Measurements from ENCODE around the gene FBXO39. TPM values are rescaled to one million over a fixed set of nuclear protein-coding genes. Genes with fewer than 3 reads are reported as not detected.

FBXO39 gene
- total RNA-seq, 1 experiment from 2014 or later, result not detected

GRCh38 chr17:6830383-6830986 is 54.5 kb downstream of the FBXO39 start:
- intact Hi-C loops (cut with micrococcal nuclease; ENCODE audit: unreplicated experiment), result loop anchor here (10.0 kb wide), 1 partner anchor 166 kb away; no protein-coding TSS in a partner anchor
- Histone ChIP-seq H3K27me3 (replicated peaks; ENCODE audit: insufficient read depth, low read depth, low read length, poor library complexity) (peaks cover 91% of the 10 kb centered on the region), H3K4me3 (ENCODE audit: low read depth, low read length, poor library complexity, severe bottlenecking) (no peak overlapping the region), H3K36me3 (ENCODE audit: insufficient read depth, low read length, poor library complexity, severe bottlenecking) (no peaks in the 10 kb centered on the region), H3K4me1 (ENCODE audit: insufficient read depth, low read length, poor library complexity, severe bottlenecking) (no peaks in the 10 kb centered on the region), H3K27ac (ENCODE audit: low read depth, low read length, poor library complexity, severe bottlenecking) (no peak overlapping the region), H3K9me3 (ENCODE audit: low read depth, low read length, poor library complexity, severe bottlenecking) (no peaks in the 10 kb centered on the region)
- TF ChIP-seq, protein P1, sequence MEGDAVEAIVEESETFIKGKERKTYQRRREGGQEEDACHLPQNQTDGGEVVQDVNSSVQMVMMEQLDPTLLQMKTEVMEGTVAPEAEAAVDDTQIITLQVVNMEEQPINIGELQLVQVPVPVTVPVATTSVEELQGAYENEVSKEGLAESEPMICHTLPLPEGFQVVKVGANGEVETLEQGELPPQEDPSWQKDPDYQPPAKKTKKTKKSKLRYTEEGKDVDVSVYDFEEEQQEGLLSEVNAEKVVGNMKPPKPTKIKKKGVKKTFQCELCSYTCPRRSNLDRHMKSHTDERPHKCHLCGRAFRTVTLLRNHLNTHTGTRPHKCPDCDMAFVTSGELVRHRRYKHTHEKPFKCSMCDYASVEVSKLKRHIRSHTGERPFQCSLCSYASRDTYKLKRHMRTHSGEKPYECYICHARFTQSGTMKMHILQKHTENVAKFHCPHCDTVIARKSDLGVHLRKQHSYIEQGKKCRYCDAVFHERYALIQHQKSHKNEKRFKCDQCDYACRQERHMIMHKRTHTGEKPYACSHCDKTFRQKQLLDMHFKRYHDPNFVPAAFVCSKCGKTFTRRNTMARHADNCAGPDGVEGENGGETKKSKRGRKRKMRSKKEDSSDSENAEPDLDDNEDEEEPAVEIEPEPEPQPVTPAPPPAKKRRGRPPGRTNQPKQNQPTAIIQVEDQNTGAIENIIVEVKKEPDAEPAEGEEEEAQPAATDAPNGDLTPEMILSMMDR (conservative IDR thresholded peaks at IDR 0.05; ENCODE audit: low read depth, low read length), result no peak
- no peak for DNase-seq (ENCODE audit: low spot score)
- CTCF ChIA-PET, result no interaction called here
- BruUV-seq (replicated peaks), result no TSS peak
- POLR2A ChIA-PET (ENCODE audit: low non-redundant PET), result no interaction called here

GRCh38 chr17:6831661-6832263 is 55.7 kb downstream of the FBXO39 start, which contains the start of gene TEKT1:
Gene TEKT1, minus strand, starts transcription at chr17:6831729. Its CDS starts 1,353 bp downstream, at chr17:6830376.
- CTCF ChIA-PET, result no interaction called here
- peak; percentile 60 for DNase-seq (ENCODE audit: low spot score)

More at GRCh38 chr17:6831661-6832263, 55.7 kb downstream of the FBXO39 start, which contains the start of gene TEKT1:
- H3K36me3 ChIP-seq (ENCODE audit: insufficient read depth, low read length, poor library complexity, severe bottlenecking), result no peaks in the 10 kb centered on the region
- H3K27ac ChIP-seq (ENCODE audit: low read depth, low read length, poor library complexity, severe bottlenecking), result no peak within 1 kb of the TSS
- no peaks in the 10 kb centered on the region for H3K4me1 ChIP-seq (ENCODE audit: insufficient read depth, low read length, poor library complexity, severe bottlenecking)
- intact Hi-C loops (cut with micrococcal nuclease; ENCODE audit: unreplicated experiment), result loop anchor here (10.0 kb wide), 1 partner anchor 167 kb away; no protein-coding TSS in a partner anchor
- H3K9me3 ChIP-seq (ENCODE audit: low read depth, low read length, poor library complexity, severe bottlenecking), result no peaks in the 10 kb centered on the region
- peaks cover 93% of the 10 kb centered on the region for H3K27me3 ChIP-seq (replicated peaks; ENCODE audit: insufficient read depth, low read depth, low read length, poor library complexity)
- H3K4me3 ChIP-seq (ENCODE audit: low read depth, low read length, poor library complexity, severe bottlenecking), result no peak within 1 kb of the TSS
- BruUV-seq (replicated peaks), result no TSS peak
- no peak for TF ChIP-seq EZH2 (IDR thresholded peaks at IDR 0.05; ENCODE audit: borderline replicate concordance, low read depth, low read length, poor library complexity, severe bottlenecking)
- TF ChIP-seq, protein P1 (conservative IDR thresholded peaks at IDR 0.05; ENCODE audit: low read depth, low read length), result no peak
- POLR2A ChIA-PET (ENCODE audit: low non-redundant PET), result no interaction called here

Other genes with a start within 250 kb of the FBXO39 start
- 0.71 and 1.9 TPM in 2 replicates for gene PITPNM3, start 219.7 kb upstream of the FBXO39 start, total RNA-seq (2021)
- 41.2 and 42.8 TPM in 2 replicates for gene KIAA0753, start 135.5 kb upstream of the FBXO39 start, total RNA-seq (2021)
- gene TXNDC17, start 135.2 kb upstream of the FBXO39 start, total RNA-seq (2021), result 140 and 147 TPM in 2 replicates
- 27.9 and 28.0 TPM in 2 replicates for gene MED31, start 124.6 kb upstream of the FBXO39 start, total RNA-seq (2021)
- 3.1 and 3.3 TPM in 2 replicates for gene C17orf100, start 124.5 kb upstream of the FBXO39 start, total RNA-seq (2021)
- not detected in 2 replicates for gene SLC13A5, start 62.8 kb upstream of the FBXO39 start, total RNA-seq (2021)
- not detected in 2 replicates for gene XAF1, start 20.2 kb upstream of the FBXO39 start, total RNA-seq (2021)
- gene TEKT1, start 55.5 kb downstream of the FBXO39 start, total RNA-seq (2021), result not detected in 2 replicates
- not detected in 2 replicates for gene ALOX12, start 219.8 kb downstream of the FBXO39 start, total RNA-seq (2021)
- 246 and 258 TPM in 2 replicates for gene RNASEK, start 236.4 kb downstream of the FBXO39 start, total RNA-seq (2021)
- gene BCL6B, start 246.8 kb downstream of the FBXO39 start, total RNA-seq (2021), result 0.44 and 0.58 TPM in 2 replicates